ENCODE data around the gene MMADHC. TPM values are rescaled to one million over a fixed set of nuclear protein-coding genes. Genes with fewer than 3 reads are reported as not detected.

MMADHC gene
- total RNA-seq: 10 to 100 TPM; 67.0 to 77.0 (median 73.1) TPM
- polyA plus RNA-seq: 10 to 100 TPM; 80.0 to 81.0 TPM
- long read RNA-seq, donor 1, transcript MMADHC-203 (7 exons, 1,726 nt): minor isoform, 9 of 289 reads
- long read RNA-seq, donor 1, transcript MMADHC-201 (8 exons, 1,436 nt): major isoform, 271 of 289 reads
- long read RNA-seq, donor 1, partial matches to known transcripts: 2 of 289 reads
- long read RNA-seq, donor 1, other reads (novel, unspliced or antisense): 6 of 289 reads
- long read RNA-seq, donor 2, transcript MMADHC-201 (8 exons, 1,436 nt): major isoform, 34 of 42 reads
- long read RNA-seq, donor 2, partial matches to known transcripts: 5 of 42 reads
- long read RNA-seq, donor 2, other reads (novel, unspliced or antisense): 0 of 42 reads
- long read RNA-seq, donor 3, transcript MMADHC-201 (8 exons, 1,436 nt): major isoform, 64 of 69 reads
- long read RNA-seq, donor 3, partial matches to known transcripts: 2 of 69 reads
- long read RNA-seq, donor 3, other reads (novel, unspliced or antisense): 1 of 69 reads

GRCh38 chr2:149587220-149587949 is at the start of gene MMADHC:
Gene MMADHC (minus strand): TSS chr2:149587775. CDS start chr2:149587097, 678 bp downstream.
- peak within 1 kb of the TSS; percentile 64 for H3K4me3 ChIP-seq
- H3K27me3 ChIP-seq: no peaks in the 10 kb centered on the region
- peak within 1 kb of the TSS; percentile 80 to 93 for H3K27ac ChIP-seq
- WGBS, 3 donors: 0 to 1% (median 1%) methylated on average over 45 of the region's 45 CpGs
- peak; percentile 93 to 96 (median 94) for DNase-seq
- no peaks in the 10 kb centered on the region for H3K9me3 ChIP-seq
- intact Hi-C loops (cut with DNase I): loop anchor here in 1 of 4 donors (10.0 kb wide), 1 partner anchor 1827 kb away; no protein-coding TSS in a partner anchor
- H3K36me3 ChIP-seq: no peaks in the 10 kb centered on the region
- peak; percentile 83 for TF ChIP-seq POLR2A (IDR thresholded peaks at IDR 0.05)
- TF ChIP-seq EP300 (IDR thresholded peaks at IDR 0.05): no peak
- H3K4me1 ChIP-seq (ENCODE audit: insufficient read depth): peaks cover 6% of the 10 kb centered on the region

- no peak for TF ChIP-seq CTCF (IDR thresholded peaks at IDR 0.05)
- no peak for TF ChIP-seq EP300 (IDR thresholded peaks at IDR 0.05)
- TF ChIP-seq POLR2A (IDR thresholded peaks at IDR 0.05): no peak
- 77 to 86% (median 79%) methylated on average over 5 of the region's 5 CpGs for WGBS, 3 donors
- no peak overlapping the region for H3K27ac ChIP-seq
- no peak for DNase-seq
- no peaks in the 10 kb centered on the region for H3K4me1 ChIP-seq (ENCODE audit: insufficient read depth)
- intact Hi-C loops (cut with DNase I): no loop called here
- no peaks in the 10 kb centered on the region for H3K27me3 ChIP-seq
- no peak overlapping the region for H3K4me3 ChIP-seq
- H3K36me3 ChIP-seq: no peaks in the 10 kb centered on the region
- no peaks in the 10 kb centered on the region for H3K9me3 ChIP-seq
Measured at GRCh38 chr2:149634103-149634502, 46.5 kb upstream of the MMADHC start.

- no peaks in the 10 kb centered on the region for H3K9me3 ChIP-seq
- H3K27ac ChIP-seq: no peak overlapping the region
- H3K4me3 ChIP-seq: no peak overlapping the region
- no peak for DNase-seq
- intact Hi-C loops (cut with DNase I): no loop called here
- TF ChIP-seq EP300 (IDR thresholded peaks at IDR 0.05): no peak
- no peak for TF ChIP-seq CTCF (IDR thresholded peaks at IDR 0.05)
- no peak for TF ChIP-seq POLR2A (IDR thresholded peaks at IDR 0.05)
- no peaks in the 10 kb centered on the region for H3K27me3 ChIP-seq
- H3K4me1 ChIP-seq (ENCODE audit: insufficient read depth): no peaks in the 10 kb centered on the region
- WGBS, 3 donors: 91 to 99% (median 95%) methylated on average over 1 of the region's 1 CpG
- H3K36me3 ChIP-seq: no peaks in the 10 kb centered on the region
Measured at GRCh38 chr2:149630445-149630844, 42.9 kb upstream of the MMADHC start.

GRCh38 chr2:149629026-149629425 is 41.5 kb upstream of the MMADHC start:
- Histone ChIP-seq H3K36me3 (no peaks in the 10 kb centered on the region), H3K27ac (no peak overlapping the region), H3K9me3 (no peaks in the 10 kb centered on the region), H3K4me3 (no peak overlapping the region), H3K27me3 (no peaks in the 10 kb centered on the region), H3K4me1 (ENCODE audit: insufficient read depth) (no peaks in the 10 kb centered on the region)
- TF ChIP-seq POLR2A (IDR thresholded peaks at IDR 0.05): no peak
- no peak for TF ChIP-seq EP300 (IDR thresholded peaks at IDR 0.05)
- no peak for TF ChIP-seq CTCF (IDR thresholded peaks at IDR 0.05)
- DNase-seq: no peak
- intact Hi-C loops (cut with DNase I): no loop called here
